WTC11 (cell line): Measurements from ENCODE around the gene ENOX2. TPM values are rescaled to one million over a fixed set of nuclear protein-coding genes. Genes with fewer than 3 reads are reported as not detected.

Experiments used
- ATAC-seq: fragments of 200-7000 bp; cut with Tn5 transposase; 2 replicates; pipeline ENCODE4 v1.10.0; 2021; ENCODE audit warnings: mild to moderate bottlenecking, moderate library complexity
- CTCF ChIA-PET: fragments of 300-600 bp; sonication (Branson Sonifier 250); formaldehyde crosslinking; loops from one replicate; lab custom pipeline; 2021; ENCODE audit warnings: antibody characterized with exemption; lab: Charles Lee
- POLR2A ChIA-PET: fragments of 350-600 bp; sonication (Branson Sonifier 250); formaldehyde crosslinking; loops from one replicate; lab custom pipeline; 2021; ENCODE audit warnings: antibody characterized with exemption; lab: Charles Lee
- DNase-seq: peaks from one replicate; pipeline ENCODE4 v3.0.0; 2021; ENCODE audit warnings: low spot score
- H3K27ac Mint-ChIP-seq: 2 replicates; pipeline ENCODE4 v1.8.0; 2021; ENCODE audit warnings: mixed read lengths
- H3K27me3 Mint-ChIP-seq: 2 replicates; pipeline ENCODE4 v1.8.0; 2021; ENCODE audit warnings: low read depth, mild to moderate bottlenecking, moderate library complexity, mixed read lengths
- H3K36me3 Mint-ChIP-seq: 2 replicates; pipeline ENCODE4 v1.8.0; 2021; ENCODE audit warnings: mixed read lengths
- H3K4me1 Mint-ChIP-seq: 2 replicates; pipeline ENCODE4 v1.8.0; 2022; ENCODE audit warnings: mixed read lengths
- H3K4me3 Mint-ChIP-seq: 2 replicates; pipeline ENCODE4 v1.8.0; 2021; ENCODE audit warnings: mild to moderate bottlenecking, moderate library complexity, mixed read lengths
- H3K9me3 Mint-ChIP-seq: 2 replicates; pipeline ENCODE4 v1.8.0; 2021; ENCODE audit warnings: mixed read lengths
- ESRRA ChIP-seq: sonication (generic); formaldehyde crosslinking; IDR thresholded peaks from 2 replicates; pipeline ENCODE4 v1.8.1; 2022; ENCODE audit warnings: mild to moderate bottlenecking, missing genetic modification reagents, borderline replicate concordance
- GRHL2 ChIP-seq: fragments of 250-450 bp; sonication (Bioruptor Pico); IDR thresholded peaks from 2 replicates; pipeline ENCODE4 v1.8.0; 2022; ENCODE audit warnings: mild to moderate bottlenecking, moderate library complexity; ENCODE audit not compliant: insufficient replicate concordance, severe bottlenecking
- JAZF1 ChIP-seq: fragments of 250-450 bp; sonication (Bioruptor Pico); IDR thresholded peaks from 2 replicates; pipeline ENCODE4 v1.9.0; 2021; ENCODE audit warnings: moderate library complexity, mild to moderate bottlenecking, inconsistent platforms
- OVOL2 ChIP-seq: fragments of 250-450 bp; sonication (Bioruptor Pico); IDR thresholded peaks from 2 replicates; pipeline ENCODE4 v1.9.0; 2021; ENCODE audit warnings: mild to moderate bottlenecking, borderline replicate concordance
- USF1 ChIP-seq: sonication (generic); formaldehyde crosslinking; IDR thresholded peaks from 2 replicates; pipeline ENCODE4 v1.8.0; 2022; ENCODE audit warnings: mild to moderate bottlenecking, missing genetic modification reagents
- ZBTB43 ChIP-seq: sonication (generic); formaldehyde crosslinking; IDR thresholded peaks from 2 replicates; pipeline ENCODE4 v1.8.1; 2023; ENCODE audit warnings: mild to moderate bottlenecking, missing genetic modification reagents
- ZMAT4 ChIP-seq: fragments of 250-450 bp; sonication (Bioruptor Pico); IDR thresholded peaks from 2 replicates; pipeline ENCODE4 v1.9.0; 2021; ENCODE audit warnings: mild to moderate bottlenecking
- total RNA-seq: library from RNA; stranded (reverse); gene quantifications from 3 replicates; pipeline ENCODE4 v1.2.3, GENCODE V29; 2021
- TF ChIP-seq, protein P1 (sequence below): fragments of 250-450 bp; sonication (Bioruptor Pico); IDR thresholded peaks from 2 replicates; pipeline ENCODE4 v1.9.0; 2021; ENCODE audit warnings: mild to moderate bottlenecking, borderline replicate concordance
- TF ChIP-seq, protein P2 (sequence below): sonication (generic); formaldehyde crosslinking; IDR thresholded peaks from 2 replicates; pipeline ENCODE4 v1.8.1; 2023; ENCODE audit warnings: mild to moderate bottlenecking, missing genetic modification reagents, moderate library complexity
- TF ChIP-seq, protein P3 (sequence below): fragments of 250-450 bp; sonication (Bioruptor Pico); IDR thresholded peaks from 2 replicates; pipeline ENCODE4 v2.1.2; 2022; ENCODE audit warnings: mild to moderate bottlenecking, moderate library complexity
- TF ChIP-seq, protein P4 (sequence below): sonication (generic); formaldehyde crosslinking; IDR thresholded peaks from 2 replicates; pipeline ENCODE4 v1.8.1; 2022; ENCODE audit warnings: low read depth, missing genetic modification reagents, borderline replicate concordance
- TF ChIP-seq, protein P5 (sequence below): sonication (generic); formaldehyde crosslinking; IDR thresholded peaks from 2 replicates; pipeline ENCODE4 v1.8.0; 2023; ENCODE audit warnings: missing genetic modification reagents
- TF ChIP-seq, protein P6 (sequence below): fragments of 250-450 bp; sonication (Bioruptor Pico); IDR thresholded peaks from 2 replicates; pipeline ENCODE4 v1.8.0; 2021; ENCODE audit warnings: mild to moderate bottlenecking
- TF ChIP-seq, protein P7 (sequence below): sonication (generic); formaldehyde crosslinking; IDR thresholded peaks from 2 replicates; pipeline ENCODE4 v1.8.0; 2022; ENCODE audit warnings: mild to moderate bottlenecking, missing genetic modification reagents
- TF ChIP-seq, protein P8 (sequence below): sonication (generic); formaldehyde crosslinking; IDR thresholded peaks from 2 replicates; pipeline ENCODE4 v1.8.1; 2023; ENCODE audit warnings: mild to moderate bottlenecking, missing genetic modification reagents, moderate library complexity
- TF ChIP-seq, protein P9 (sequence below): sonication (generic); formaldehyde crosslinking; IDR thresholded peaks from 2 replicates; pipeline ENCODE4 v1.8.1; 2023; ENCODE audit warnings: mild to moderate bottlenecking, missing genetic modification reagents

ENOX2 gene
- total RNA-seq, 1 experiment from 2014 or later = 13.8 TPM

GRCh38 chrX:130831347-130831722 lies 71.7 kb downstream of the ENOX2 start:
- Mint-ChIP-seq H3K27me3 (no peaks in the 10 kb centered on the region), H3K9me3 (no peaks in the 10 kb centered on the region), H3K4me1 (peaks cover 38% of the 10 kb centered on the region), H3K4me3 (no peak overlapping the region), H3K36me3 (no peaks in the 10 kb centered on the region), H3K27ac (no peak overlapping the region)
- DNase-seq (no peak), ATAC-seq (no peak)
- TF ChIP-seq, protein P1, sequence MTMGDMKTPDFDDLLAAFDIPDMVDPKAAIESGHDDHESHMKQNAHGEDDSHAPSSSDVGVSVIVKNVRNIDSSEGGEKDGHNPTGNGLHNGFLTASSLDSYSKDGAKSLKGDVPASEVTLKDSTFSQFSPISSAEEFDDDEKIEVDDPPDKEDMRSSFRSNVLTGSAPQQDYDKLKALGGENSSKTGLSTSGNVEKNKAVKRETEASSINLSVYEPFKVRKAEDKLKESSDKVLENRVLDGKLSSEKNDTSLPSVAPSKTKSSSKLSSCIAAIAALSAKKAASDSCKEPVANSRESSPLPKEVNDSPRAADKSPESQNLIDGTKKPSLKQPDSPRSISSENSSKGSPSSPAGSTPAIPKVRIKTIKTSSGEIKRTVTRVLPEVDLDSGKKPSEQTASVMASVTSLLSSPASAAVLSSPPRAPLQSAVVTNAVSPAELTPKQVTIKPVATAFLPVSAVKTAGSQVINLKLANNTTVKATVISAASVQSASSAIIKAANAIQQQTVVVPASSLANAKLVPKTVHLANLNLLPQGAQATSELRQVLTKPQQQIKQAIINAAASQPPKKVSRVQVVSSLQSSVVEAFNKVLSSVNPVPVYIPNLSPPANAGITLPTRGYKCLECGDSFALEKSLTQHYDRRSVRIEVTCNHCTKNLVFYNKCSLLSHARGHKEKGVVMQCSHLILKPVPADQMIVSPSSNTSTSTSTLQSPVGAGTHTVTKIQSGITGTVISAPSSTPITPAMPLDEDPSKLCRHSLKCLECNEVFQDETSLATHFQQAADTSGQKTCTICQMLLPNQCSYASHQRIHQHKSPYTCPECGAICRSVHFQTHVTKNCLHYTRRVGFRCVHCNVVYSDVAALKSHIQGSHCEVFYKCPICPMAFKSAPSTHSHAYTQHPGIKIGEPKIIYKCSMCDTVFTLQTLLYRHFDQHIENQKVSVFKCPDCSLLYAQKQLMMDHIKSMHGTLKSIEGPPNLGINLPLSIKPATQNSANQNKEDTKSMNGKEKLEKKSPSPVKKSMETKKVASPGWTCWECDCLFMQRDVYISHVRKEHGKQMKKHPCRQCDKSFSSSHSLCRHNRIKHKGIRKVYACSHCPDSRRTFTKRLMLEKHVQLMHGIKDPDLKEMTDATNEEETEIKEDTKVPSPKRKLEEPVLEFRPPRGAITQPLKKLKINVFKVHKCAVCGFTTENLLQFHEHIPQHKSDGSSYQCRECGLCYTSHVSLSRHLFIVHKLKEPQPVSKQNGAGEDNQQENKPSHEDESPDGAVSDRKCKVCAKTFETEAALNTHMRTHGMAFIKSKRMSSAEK = no peak
- TF ChIP-seq, protein P2, sequence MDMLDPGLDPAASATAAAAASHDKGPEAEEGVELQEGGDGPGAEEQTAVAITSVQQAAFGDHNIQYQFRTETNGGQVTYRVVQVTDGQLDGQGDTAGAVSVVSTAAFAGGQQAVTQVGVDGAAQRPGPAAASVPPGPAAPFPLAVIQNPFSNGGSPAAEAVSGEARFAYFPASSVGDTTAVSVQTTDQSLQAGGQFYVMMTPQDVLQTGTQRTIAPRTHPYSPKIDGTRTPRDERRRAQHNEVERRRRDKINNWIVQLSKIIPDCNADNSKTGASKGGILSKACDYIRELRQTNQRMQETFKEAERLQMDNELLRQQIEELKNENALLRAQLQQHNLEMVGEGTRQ (CRISPR knock-in tag) = no peak
- TF ChIP-seq USF1 = no peak
- TF ChIP-seq, protein P3, sequence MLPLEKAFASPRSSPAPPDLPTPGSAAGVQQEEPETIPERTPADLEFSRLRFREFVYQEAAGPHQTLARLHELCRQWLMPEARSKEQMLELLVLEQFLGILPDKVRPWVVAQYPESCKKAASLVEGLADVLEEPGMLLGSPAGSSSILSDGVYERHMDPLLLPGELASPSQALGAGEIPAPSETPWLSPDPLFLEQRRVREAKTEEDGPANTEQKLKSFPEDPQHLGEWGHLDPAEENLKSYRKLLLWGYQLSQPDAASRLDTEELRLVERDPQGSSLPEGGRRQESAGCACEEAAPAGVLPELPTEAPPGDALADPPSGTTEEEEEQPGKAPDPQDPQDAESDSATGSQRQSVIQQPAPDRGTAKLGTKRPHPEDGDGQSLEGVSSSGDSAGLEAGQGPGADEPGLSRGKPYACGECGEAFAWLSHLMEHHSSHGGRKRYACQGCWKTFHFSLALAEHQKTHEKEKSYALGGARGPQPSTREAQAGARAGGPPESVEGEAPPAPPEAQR (CRISPR knock-in tag) = no peak
- TF ChIP-seq, protein P4, sequence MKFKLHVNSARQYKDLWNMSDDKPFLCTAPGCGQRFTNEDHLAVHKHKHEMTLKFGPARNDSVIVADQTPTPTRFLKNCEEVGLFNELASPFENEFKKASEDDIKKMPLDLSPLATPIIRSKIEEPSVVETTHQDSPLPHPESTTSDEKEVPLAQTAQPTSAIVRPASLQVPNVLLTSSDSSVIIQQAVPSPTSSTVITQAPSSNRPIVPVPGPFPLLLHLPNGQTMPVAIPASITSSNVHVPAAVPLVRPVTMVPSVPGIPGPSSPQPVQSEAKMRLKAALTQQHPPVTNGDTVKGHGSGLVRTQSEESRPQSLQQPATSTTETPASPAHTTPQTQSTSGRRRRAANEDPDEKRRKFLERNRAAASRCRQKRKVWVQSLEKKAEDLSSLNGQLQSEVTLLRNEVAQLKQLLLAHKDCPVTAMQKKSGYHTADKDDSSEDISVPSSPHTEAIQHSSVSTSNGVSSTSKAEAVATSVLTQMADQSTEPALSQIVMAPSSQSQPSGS (CRISPR knock-in tag) = no peak
- ChIA-PET POLR2A (no interaction called here), CTCF (no interaction called here)

DNA sequence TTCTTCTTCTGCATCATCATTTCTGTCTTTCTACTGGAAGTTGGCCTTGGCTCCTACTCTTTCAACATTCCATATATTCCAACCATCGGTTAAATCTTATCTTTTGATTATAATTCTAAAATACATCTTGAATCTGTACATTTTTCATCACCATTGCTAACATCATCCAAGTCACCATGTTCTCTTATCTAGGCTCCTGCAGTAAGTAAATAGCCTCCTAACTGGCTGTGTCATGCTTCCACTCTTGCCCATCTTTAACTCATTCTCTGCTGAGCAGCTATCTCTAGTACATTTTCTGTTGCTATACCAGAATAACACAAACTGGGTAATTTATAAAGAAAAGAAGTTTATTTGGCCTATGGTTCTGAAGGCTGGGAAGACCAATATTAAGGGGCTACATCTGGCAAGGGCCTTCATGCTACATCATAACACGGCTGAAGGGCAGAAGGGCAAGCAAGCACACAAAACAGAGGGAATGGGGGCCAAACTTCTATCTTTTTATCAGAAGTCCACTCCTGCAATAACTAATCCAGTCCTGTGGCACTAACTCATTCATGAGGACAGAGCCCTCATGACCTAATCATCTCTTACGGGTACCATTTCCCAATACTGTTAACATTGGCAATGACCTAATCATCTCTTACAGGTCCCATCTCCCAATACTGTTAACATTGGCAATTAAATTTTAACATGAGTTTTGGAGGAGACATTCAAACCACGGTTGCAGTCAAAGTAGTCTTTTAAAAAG lies 72.2 kb downstream of the ENOX2 start:
- no peak overlapping the region for H3K4me3 Mint-ChIP-seq
- peaks cover 35% of the 10 kb centered on the region for H3K4me1 Mint-ChIP-seq
- ATAC-seq = no peak
- no peaks in the 10 kb centered on the region for H3K36me3 Mint-ChIP-seq
- no peak overlapping the region for H3K27ac Mint-ChIP-seq
- H3K27me3 Mint-ChIP-seq = no peaks in the 10 kb centered on the region
- no peak for DNase-seq
- ChIA-PET CTCF (no interaction called here), POLR2A (no interaction called here)
- no peaks in the 10 kb centered on the region for H3K9me3 Mint-ChIP-seq
- TF ChIP-seq OVOL2 (CRISPR knock-in tag) = no peak
- TF ChIP-seq, protein P5, sequence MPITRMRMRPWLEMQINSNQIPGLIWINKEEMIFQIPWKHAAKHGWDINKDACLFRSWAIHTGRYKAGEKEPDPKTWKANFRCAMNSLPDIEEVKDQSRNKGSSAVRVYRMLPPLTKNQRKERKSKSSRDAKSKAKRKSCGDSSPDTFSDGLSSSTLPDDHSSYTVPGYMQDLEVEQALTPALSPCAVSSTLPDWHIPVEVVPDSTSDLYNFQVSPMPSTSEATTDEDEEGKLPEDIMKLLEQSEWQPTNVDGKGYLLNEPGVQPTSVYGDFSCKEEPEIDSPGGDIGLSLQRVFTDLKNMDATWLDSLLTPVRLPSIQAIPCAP (CRISPR knock-in tag) = no peak
- TF ChIP-seq, protein P6, sequence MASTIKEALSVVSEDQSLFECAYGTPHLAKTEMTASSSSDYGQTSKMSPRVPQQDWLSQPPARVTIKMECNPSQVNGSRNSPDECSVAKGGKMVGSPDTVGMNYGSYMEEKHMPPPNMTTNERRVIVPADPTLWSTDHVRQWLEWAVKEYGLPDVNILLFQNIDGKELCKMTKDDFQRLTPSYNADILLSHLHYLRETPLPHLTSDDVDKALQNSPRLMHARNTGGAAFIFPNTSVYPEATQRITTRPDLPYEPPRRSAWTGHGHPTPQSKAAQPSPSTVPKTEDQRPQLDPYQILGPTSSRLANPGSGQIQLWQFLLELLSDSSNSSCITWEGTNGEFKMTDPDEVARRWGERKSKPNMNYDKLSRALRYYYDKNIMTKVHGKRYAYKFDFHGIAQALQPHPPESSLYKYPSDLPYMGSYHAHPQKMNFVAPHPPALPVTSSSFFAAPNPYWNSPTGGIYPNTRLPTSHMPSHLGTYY (CRISPR knock-in tag) = no peak
- TF ChIP-seq JAZF1 = no peak
- TF ChIP-seq, protein P7, sequence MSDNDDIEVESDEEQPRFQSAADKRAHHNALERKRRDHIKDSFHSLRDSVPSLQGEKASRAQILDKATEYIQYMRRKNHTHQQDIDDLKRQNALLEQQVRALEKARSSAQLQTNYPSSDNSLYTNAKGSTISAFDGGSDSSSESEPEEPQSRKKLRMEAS (CRISPR knock-in tag) = no peak
- TF ChIP-seq GRHL2 (CRISPR knock-in tag) = no peak
- no peak for TF ChIP-seq ESRRA (CRISPR knock-in tag)
- no peak for TF ChIP-seq ZMAT4 (CRISPR knock-in tag)
- TF ChIP-seq, protein P8, sequence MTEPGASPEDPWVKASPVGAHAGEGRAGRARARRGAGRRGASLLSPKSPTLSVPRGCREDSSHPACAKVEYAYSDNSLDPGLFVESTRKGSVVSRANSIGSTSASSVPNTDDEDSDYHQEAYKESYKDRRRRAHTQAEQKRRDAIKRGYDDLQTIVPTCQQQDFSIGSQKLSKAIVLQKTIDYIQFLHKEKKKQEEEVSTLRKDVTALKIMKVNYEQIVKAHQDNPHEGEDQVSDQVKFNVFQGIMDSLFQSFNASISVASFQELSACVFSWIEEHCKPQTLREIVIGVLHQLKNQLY (CRISPR knock-in tag) = no peak
- TF ChIP-seq, protein P9, sequence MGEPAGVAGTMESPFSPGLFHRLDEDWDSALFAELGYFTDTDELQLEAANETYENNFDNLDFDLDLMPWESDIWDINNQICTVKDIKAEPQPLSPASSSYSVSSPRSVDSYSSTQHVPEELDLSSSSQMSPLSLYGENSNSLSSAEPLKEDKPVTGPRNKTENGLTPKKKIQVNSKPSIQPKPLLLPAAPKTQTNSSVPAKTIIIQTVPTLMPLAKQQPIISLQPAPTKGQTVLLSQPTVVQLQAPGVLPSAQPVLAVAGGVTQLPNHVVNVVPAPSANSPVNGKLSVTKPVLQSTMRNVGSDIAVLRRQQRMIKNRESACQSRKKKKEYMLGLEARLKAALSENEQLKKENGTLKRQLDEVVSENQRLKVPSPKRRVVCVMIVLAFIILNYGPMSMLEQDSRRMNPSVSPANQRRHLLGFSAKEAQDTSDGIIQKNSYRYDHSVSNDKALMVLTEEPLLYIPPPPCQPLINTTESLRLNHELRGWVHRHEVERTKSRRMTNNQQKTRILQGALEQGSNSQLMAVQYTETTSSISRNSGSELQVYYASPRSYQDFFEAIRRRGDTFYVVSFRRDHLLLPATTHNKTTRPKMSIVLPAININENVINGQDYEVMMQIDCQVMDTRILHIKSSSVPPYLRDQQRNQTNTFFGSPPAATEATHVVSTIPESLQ (CRISPR knock-in tag) = no peak
- TF ChIP-seq ZBTB43 (CRISPR knock-in tag) = no peak
